Measurements from ENCODE around the gene SLC35F1.

DNA sequence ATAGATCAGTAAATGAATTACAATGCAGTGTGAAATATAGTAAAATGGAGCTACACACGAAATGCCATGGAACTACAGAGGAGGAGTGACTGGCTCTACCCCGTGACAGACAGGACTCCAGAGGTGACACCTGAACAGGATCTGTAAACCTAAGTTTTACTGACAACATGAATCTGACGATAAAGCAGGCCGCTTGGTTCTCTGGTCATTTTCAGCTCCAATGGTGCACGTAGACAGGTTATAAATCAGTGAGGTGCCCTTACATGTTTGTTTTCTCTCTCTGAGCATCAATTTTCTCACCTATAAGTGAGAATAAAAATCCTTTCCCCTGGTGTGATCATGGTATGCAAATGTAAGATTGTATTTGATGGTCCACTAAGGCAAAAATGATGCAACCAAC, 339.3 kb downstream of the SLC35F1 start:
- TF ChIP-seq BHLHE40 (IDR thresholded peaks at IDR 0.05; ENCODE audit: borderline replicate concordance) (no peak), ELF4 (IDR thresholded peaks at IDR 0.05) (no peak), SP1 (IDR thresholded peaks at IDR 0.05) (no peak), ZNF384 (IDR thresholded peaks at IDR 0.05) (no peak), FOXM1 (IDR thresholded peaks at IDR 0.05; ENCODE audit: borderline replicate concordance) (no peak), L3MBTL2 (conservative IDR thresholded peaks at IDR 0.05) (no peak), FOXK2 (IDR thresholded peaks at IDR 0.05) (no peak), FOXA1 (IDR thresholded peaks at IDR 0.05) (no peak), CTBP1 (IDR thresholded peaks at IDR 0.05; ENCODE audit: borderline replicate concordance) (no peak), SUZ12 (IDR thresholded peaks at IDR 0.05) (no peak), ARNT (IDR thresholded peaks at IDR 0.05) (no peak), NFRKB (IDR thresholded peaks at IDR 0.05) (no peak)
- TF ChIP-seq, protein P1, sequence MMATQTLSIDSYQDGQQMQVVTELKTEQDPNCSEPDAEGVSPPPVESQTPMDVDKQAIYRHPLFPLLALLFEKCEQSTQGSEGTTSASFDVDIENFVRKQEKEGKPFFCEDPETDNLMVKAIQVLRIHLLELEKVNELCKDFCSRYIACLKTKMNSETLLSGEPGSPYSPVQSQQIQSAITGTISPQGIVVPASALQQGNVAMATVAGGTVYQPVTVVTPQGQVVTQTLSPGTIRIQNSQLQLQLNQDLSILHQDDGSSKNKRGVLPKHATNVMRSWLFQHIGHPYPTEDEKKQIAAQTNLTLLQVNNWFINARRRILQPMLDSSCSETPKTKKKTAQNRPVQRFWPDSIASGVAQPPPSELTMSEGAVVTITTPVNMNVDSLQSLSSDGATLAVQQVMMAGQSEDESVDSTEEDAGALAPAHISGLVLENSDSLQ (IDR thresholded peaks at IDR 0.05), result no peak
